Naive B cell (primary cell): Measurements from ENCODE around the gene WDR82. TPM values are rescaled to one million over a fixed set of nuclear protein-coding genes. Genes with fewer than 3 reads are reported as not detected.

Source experiments
- ATAC-seq, 2 donors: fragments of 150-1000 bp; cut with Tn5 transposase; 2 replicates each; pipeline ENCODE4 v1.10.0; 2021; ENCODE audit warnings: low read depth in 2 of 2, mild to moderate bottlenecking in 2 of 2, moderate library complexity in 2 of 2
- DNase-seq: peaks from one replicate; pipeline ENCODE4 v3.0.0; 2022
- H3K27ac Mint-ChIP-seq, 6 donors: one replicate each; pipeline ENCODE4 v1.8.0; 2020 to 2022; ENCODE audit warnings: mild to moderate bottlenecking in 6 of 6, mixed read lengths in 6 of 6, moderate library complexity in 5 of 6, inconsistent platforms in 2 of 6
- H3K27me3 Mint-ChIP-seq, 3 donors: one replicate each; pipeline ENCODE4 v1.8.0; 2021 to 2022; ENCODE audit warnings: mixed read lengths in 3 of 3, mild to moderate bottlenecking in 1 of 3
- H3K36me3 Mint-ChIP-seq, 2 donors: one replicate each; pipeline ENCODE4 v1.8.0; 2020 to 2022; ENCODE audit warnings: mixed read lengths in 2 of 2, inconsistent platforms in 1 of 2, mild to moderate bottlenecking in 1 of 2
- H3K4me1 Mint-ChIP-seq, 3 donors: one replicate each; pipeline ENCODE4 v1.8.0; 2020 to 2022; ENCODE audit warnings: mixed read lengths in 3 of 3, inconsistent platforms in 1 of 3, mild to moderate bottlenecking in 1 of 3, moderate library complexity in 1 of 3
- H3K4me3 Mint-ChIP-seq, 8 donors: one replicate each; pipeline ENCODE4 v1.8.0; 2020 to 2022; ENCODE audit warnings: mild to moderate bottlenecking in 8 of 8, mixed read lengths in 8 of 8, moderate library complexity in 8 of 8, inconsistent platforms in 2 of 8
- H3K9me3 Mint-ChIP-seq, 7 donors: one replicate each; pipeline ENCODE4 v1.8.0; 2020 to 2022; ENCODE audit warnings: mixed read lengths in 7 of 7, mild to moderate bottlenecking in 5 of 7, inconsistent platforms in 2 of 7, moderate library complexity in 1 of 7
- polyA plus RNA-seq, 6 donors: library from polyadenylated mRNA; unstranded; fragments of 300-500 nt; fragmentation: Illumina TruSeq; gene quantifications; one replicate each; pipeline ENCODE4 v1.2.3, GENCODE V29; 2021; ENCODE audit warnings: low read depth in 6 of 6

WDR82 gene
- polyA plus RNA-seq, 6 donors from 2014 or later, result 24.0 to 71.6 (median 58.9) TPM

DNA sequence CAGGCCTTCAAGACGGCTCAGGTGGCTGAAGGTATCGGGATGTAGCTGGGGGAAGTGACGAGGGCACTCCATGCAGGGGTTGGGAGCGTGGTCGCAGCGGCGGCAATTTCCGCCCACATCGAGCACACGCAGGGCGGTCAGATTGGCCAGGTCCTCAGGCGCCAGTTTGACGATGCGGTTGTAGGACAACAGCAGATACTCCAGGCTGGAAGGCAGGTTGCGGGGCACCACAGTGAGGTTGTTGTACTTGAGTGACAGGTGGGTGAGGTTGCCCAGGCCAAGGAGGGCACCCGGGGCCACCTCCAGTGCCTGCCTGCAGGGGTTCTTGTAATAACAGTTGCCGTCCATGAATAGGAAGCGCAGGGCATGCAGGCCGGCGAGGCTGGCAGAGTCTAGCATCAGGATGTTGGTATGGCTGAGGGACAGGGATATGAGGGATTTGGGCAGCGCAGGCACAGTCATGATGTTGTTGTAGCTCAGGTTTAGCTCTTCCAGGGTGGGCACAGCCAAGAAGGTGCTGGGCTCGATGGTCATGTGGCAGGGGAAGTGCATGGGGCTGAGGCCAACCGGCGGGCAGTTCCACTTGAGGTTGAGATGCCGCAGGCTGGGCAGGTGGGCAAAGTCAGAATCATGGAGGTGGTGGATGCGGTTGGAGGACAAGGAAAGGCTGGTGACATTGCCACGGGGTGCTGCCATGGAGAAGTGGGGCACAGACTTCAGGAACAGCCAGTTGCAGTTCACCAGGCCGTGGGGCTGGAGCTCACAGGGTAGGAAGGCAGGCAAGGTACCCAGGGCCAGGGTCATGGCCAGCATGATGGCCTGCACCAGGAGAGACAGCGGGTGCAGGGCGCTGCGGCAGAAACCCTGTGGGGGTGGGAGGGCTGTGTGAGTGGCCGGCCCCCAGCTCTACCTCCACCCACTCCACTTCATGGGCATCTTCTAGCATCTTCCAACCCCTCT is 54.7 kb downstream of the WDR82 start:
- Mint-ChIP-seq H3K27ac (peak overlapping the region; percentile 85 to 99 (median 96)), H3K36me3 (no peaks in the 10 kb centered on the region), H3K4me1 (peaks cover 61 to 71% (median 65%) of the 10 kb centered on the region in 3 donors), H3K27me3 (no peaks in the 10 kb centered on the region), H3K4me3 (peak overlapping the region; percentile 79 to 95 (median 90)), H3K9me3 (no peaks in the 10 kb centered on the region)
- no peak for DNase-seq
- ATAC-seq, result no peak

GRCh38 chr3:52222319-52223221 is 55.9 kb downstream of the WDR82 start:
- DNase-seq, result no peak
- H3K27ac Mint-ChIP-seq, result peak overlapping the region in 4 of 6 donors; percentile 44 to 97 (median 70)
- H3K4me3 Mint-ChIP-seq, result peak overlapping the region in 7 of 8 donors; percentile 25 to 89 (median 54)
- no peaks in the 10 kb centered on the region for H3K36me3 Mint-ChIP-seq
- H3K9me3 Mint-ChIP-seq, result no peaks in the 10 kb centered on the region
- ATAC-seq, result no peak
- no peaks in the 10 kb centered on the region for H3K27me3 Mint-ChIP-seq
- H3K4me1 Mint-ChIP-seq, result peaks cover 67 to 78% (median 75%) of the 10 kb centered on the region in 3 donors

GRCh38 chr3:52221563-52222318 is 56.7 kb downstream of the WDR82 start:
- no peak for DNase-seq
- Mint-ChIP-seq H3K9me3 (no peaks in the 10 kb centered on the region), H3K36me3 (no peaks in the 10 kb centered on the region), H3K27ac (peak overlapping the region in 2 of 6 donors; percentile 54 to 82), H3K4me3 (peak overlapping the region in 4 of 8 donors; percentile 24 to 54 (median 33)), H3K27me3 (no peaks in the 10 kb centered on the region), H3K4me1 (peaks cover 69 to 79% (median 76%) of the 10 kb centered on the region in 3 donors)
- ATAC-seq, result no peak

DNA sequence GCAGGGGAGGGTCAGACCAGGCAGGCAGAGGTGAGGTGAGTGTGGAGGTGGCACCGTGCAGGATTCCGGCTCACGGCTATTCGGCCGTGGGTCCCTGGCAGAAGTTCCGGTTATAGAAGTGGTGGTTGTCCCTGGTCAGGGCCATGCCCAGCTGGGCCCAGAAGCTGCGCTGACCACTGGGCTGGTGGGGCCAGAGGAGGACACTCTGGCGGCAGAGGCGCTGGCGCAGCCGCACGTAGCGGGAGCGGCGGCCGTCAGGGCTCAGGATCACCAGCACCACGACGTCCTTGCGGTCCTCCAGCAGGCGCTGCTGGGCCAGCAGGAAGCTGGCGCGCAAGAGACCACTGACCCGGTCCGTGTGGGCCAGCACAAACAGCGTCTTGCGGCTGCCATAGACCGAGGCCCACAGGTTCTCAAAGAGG is 57.3 kb downstream of the WDR82 start:
- H3K27me3 Mint-ChIP-seq, result no peaks in the 10 kb centered on the region
- ATAC-seq, result no peak
- no peaks in the 10 kb centered on the region for H3K36me3 Mint-ChIP-seq
- H3K27ac Mint-ChIP-seq, result no peak overlapping the region
- peaks cover 67 to 77% (median 75%) of the 10 kb centered on the region in 3 donors for H3K4me1 Mint-ChIP-seq
- DNase-seq, result no peak
- peak overlapping the region in 5 of 8 donors; percentile 15 to 59 (median 41) for H3K4me3 Mint-ChIP-seq
- no peaks in the 10 kb centered on the region for H3K9me3 Mint-ChIP-seq

DNA sequence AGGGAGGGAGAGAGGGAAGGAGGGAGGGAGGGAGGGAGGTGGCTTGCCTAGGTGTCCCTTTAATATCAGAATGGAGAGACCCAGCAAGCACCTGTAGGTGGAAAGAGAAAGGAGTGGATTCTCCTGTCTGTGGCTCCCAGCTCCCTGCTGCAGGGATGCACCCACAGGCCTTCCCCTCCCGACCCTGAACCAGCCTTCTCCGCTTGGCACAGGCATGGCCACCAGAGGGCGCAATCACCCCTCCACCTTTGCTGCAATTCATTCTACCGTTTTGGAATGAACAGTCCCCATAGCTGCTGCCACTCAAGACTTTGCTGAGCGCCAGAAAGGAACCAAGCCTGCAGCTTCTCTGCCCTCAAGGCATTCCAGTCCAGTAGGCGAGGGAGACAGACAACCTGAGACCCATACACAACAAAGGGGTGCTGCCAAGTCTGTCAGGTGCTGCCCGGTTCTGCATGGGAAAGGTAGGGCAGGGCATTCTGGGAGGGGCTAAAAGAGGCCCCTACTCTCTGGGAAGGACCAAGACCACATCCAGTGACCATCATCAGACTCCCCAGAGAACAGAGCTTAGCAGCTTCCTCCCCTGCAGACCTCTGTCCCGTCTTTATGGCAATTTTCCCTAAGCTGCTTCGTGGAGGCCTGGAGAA is 57.9 kb downstream of the WDR82 start:
- peaks cover 60 to 74% (median 69%) of the 10 kb centered on the region in 3 donors for H3K4me1 Mint-ChIP-seq

DNA sequence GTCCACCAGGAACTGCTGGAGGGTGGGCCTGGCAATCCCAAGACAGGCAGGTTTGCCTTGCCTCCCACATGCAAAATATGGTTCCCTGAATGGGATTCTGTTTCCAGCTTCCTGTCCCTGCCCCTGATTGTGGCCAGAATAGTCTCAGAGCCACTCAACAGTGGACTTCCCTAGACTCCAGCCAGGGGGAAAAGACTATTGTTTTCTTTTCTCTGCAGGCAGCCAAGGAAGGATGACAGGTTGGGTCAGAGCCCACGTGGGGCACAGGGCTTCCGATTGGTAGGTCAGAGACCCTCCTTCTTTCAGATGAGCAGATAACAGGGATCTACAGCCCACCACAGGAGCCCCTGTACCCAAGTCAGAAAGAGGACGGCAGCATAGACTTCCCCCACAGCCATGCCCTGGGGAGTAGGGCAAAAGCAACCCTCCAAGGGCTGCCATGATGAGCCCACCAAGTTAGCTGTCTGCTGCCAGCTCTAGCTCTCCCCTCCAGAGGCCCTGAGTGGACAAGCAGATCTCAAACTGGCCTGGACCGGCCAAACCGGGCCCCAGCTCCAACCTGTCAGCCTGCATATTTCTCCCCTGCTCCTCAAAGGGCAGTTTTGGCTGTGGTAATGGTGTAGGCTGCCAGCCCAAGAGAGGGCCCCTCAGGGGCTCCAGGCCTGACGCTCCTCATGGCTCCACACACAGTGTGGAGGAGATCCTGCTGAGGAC is 59.4 kb downstream of the WDR82 start:
- H3K4me3 Mint-ChIP-seq, result peak overlapping the region in 1 of 8 donors; percentile 34
- peaks cover 10 to 15% of the 10 kb centered on the region in 2 donors for H3K36me3 Mint-ChIP-seq
- peaks cover 54 to 62% (median 60%) of the 10 kb centered on the region in 3 donors for H3K4me1 Mint-ChIP-seq
- ATAC-seq (no peak), DNase-seq (no peak)
- no peaks in the 10 kb centered on the region for H3K9me3 Mint-ChIP-seq
- H3K27ac Mint-ChIP-seq, result peak overlapping the region in 3 of 6 donors; percentile 18 to 79 (median 78)
- no peaks in the 10 kb centered on the region for H3K27me3 Mint-ChIP-seq

More for the DNA sequence above, 57.9 kb downstream of the WDR82 start:
- Mint-ChIP-seq H3K9me3 (no peaks in the 10 kb centered on the region), H3K27me3 (no peaks in the 10 kb centered on the region), H3K36me3 (peaks cover 2 to 4% of the 10 kb centered on the region in 2 donors), H3K27ac (peak overlapping the region in 5 of 6 donors; percentile 14 to 91 (median 71)), H3K4me3 (peak overlapping the region in 7 of 8 donors; percentile 15 to 83 (median 59))
- DNase-seq (peak; percentile 76), ATAC-seq (peak; percentile 67 to 72)

DNA sequence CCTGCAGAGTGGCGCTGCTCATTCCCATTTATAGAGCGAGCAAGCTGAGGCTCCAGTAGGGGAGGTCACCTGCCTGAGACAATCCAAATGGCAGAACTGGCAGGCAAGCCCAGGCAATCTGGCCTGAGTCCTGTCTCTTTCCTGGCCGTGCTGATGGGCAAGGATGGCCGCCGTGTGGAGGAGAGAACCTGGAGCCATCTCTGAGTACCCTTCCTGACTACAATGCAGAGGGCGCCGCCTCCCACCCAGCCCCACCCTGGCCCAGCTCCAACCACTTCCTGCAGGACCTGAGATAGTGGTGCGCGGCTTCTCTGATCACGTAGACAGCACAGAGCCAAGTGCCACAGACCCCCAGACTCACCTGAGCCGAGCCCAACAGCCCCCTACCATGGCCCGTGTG is 60.0 kb downstream of the WDR82 start:
- H3K4me1 Mint-ChIP-seq, result peaks cover 47 to 56% (median 54%) of the 10 kb centered on the region in 3 donors
- no peaks in the 10 kb centered on the region for H3K9me3 Mint-ChIP-seq
- H3K36me3 Mint-ChIP-seq, result peaks cover 16 to 19% of the 10 kb centered on the region in 2 donors

DNA sequence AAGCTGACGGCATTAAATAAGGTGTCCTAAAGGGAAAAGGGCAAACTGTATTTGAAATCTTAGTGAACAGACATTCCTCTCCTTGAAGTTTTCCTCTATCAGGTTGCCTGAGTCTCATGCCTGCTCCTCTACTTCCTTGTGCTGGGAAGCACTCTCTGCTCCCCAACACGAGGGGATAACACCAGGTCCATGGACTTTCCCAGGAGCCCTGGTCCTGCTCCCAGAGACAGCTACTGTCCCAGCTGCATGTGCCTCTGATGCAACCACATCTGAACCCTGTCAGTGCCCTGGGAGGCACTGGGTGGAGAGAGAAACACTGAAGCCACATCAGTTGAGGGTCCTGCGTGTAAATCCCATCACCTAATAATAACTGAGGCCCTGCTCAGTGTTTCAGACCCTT is 60.4 kb downstream of the WDR82 start:
- no peaks in the 10 kb centered on the region for H3K27me3 Mint-ChIP-seq
- DNase-seq (no peak), ATAC-seq (no peak)
- H3K27ac Mint-ChIP-seq, result peak overlapping the region in 1 of 6 donors; percentile 84
- peaks cover 43 to 52% (median 50%) of the 10 kb centered on the region in 3 donors for H3K4me1 Mint-ChIP-seq
- peak overlapping the region in 3 of 8 donors; percentile 3 to 77 (median 34) for H3K4me3 Mint-ChIP-seq
- H3K36me3 Mint-ChIP-seq, result peaks cover 21 to 24% of the 10 kb centered on the region in 2 donors
- no peaks in the 10 kb centered on the region for H3K9me3 Mint-ChIP-seq

More for the DNA sequence above, 60.0 kb downstream of the WDR82 start:
- H3K27ac Mint-ChIP-seq, result peak overlapping the region in 1 of 6 donors; percentile 78
- no peaks in the 10 kb centered on the region for H3K27me3 Mint-ChIP-seq
- H3K4me3 Mint-ChIP-seq, result peak overlapping the region in 4 of 8 donors; percentile 20 to 56 (median 32)
- no peak for ATAC-seq
- DNase-seq, result no peak

DNA sequence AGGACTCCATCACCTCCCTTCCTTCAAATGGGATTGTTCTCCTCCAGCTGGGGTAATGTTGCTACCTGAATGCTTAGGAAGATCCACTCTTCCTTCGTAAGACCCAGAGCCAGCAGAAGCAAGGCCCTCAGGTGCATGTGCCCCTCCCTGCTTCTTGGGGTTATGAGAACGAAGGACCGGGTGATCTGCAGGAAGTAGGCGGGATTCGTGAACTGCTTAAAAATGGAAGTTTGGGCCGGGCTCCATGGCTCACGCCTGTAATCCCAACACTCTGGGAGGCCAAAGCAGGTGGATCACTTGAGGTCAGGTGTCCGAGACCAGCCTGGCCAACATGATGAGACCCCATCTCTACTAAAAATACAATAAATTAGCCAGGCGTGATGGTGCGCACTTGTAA is 61.0 kb downstream of the WDR82 start:
- Mint-ChIP-seq H3K27ac (peak overlapping the region in 4 of 6 donors; percentile 63 to 80 (median 69)), H3K4me3 (peak overlapping the region in 3 of 8 donors; percentile 29 to 77 (median 41)), H3K4me1 (peaks cover 37 to 52% (median 50%) of the 10 kb centered on the region in 3 donors), H3K27me3 (no peaks in the 10 kb centered on the region), H3K36me3 (peaks cover 24 to 28% of the 10 kb centered on the region in 2 donors), H3K9me3 (no peaks in the 10 kb centered on the region)
- ATAC-seq, result no peak
- DNase-seq, result no peak

DNA sequence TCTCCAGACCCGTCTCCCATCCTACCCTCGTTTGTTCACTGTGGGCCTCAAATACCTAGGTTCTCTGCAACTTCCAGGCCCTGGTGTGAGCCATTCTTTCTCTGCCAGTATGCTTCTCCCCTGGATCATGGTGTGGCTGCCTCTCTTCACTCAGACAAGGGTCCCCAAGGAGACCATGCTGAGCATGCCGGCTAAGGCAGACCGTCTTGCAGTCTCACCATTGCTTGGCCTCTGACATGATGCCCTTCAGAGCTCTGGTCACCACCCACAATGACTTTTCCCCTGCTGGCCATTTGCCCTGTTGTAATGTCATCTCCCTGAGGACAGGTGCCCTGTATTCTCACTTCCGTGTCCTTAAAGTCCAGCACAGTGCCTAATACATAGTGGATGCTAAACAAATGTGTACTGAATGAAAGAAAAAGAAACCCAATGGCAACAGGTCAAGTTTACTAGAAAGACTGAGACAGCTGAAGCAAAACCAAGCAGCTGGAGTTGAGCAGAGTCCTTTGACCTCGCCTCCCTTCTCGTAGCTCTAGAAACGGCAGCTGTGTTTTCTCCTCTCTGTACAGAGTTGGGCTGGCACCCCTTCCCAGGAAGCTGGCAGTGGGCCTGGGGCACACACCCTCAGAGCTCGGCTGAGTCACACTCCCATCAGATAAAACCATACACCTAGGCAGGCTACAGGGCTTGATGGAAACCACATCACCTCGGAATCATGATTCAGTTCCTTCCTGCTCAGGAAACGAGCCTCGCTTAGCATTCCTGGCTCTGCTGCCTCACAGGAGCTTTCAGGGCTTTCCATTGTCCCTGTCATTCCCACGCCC is 61.7 kb downstream of the WDR82 start:
- Mint-ChIP-seq H3K27ac (peak overlapping the region; percentile 63 to 96 (median 74)), H3K4me3 (peak overlapping the region in 4 of 8 donors; percentile 0 to 50 (median 36)), H3K27me3 (no peaks in the 10 kb centered on the region), H3K4me1 (peaks cover 37 to 52% (median 50%) of the 10 kb centered on the region in 3 donors), H3K9me3 (no peaks in the 10 kb centered on the region), H3K36me3 (peaks cover 24 to 28% of the 10 kb centered on the region in 2 donors)
- no peak for ATAC-seq
- no peak for DNase-seq

DNA sequence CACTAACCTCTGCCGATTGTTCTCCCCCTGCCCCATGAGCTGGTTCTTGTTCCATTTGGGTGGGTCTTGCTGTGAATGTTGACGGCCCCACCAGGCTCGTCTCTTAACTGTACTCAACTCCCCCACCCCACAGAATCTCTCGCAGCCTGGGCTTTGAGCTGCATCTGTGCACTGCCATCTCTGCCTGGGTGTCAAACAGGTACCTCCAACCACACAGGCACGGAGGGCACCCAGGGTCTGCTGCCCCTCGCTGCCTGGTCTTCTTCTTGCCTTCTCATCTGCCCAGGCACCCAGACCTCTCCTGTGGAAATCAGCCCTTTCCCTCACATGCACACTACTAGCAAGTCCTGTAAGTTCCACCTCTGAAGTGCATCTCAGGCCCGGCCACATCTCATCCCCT is 63.1 kb downstream of the WDR82 start:
- ATAC-seq, result no peak
- H3K36me3 Mint-ChIP-seq, result peaks cover 28 to 30% of the 10 kb centered on the region in 2 donors
- H3K27me3 Mint-ChIP-seq, result no peaks in the 10 kb centered on the region
- peak overlapping the region in 2 of 6 donors; percentile 21 to 86 for H3K27ac Mint-ChIP-seq
- H3K4me1 Mint-ChIP-seq, result peaks cover 31 to 44% (median 43%) of the 10 kb centered on the region in 3 donors
- DNase-seq, result no peak
- H3K9me3 Mint-ChIP-seq, result no peaks in the 10 kb centered on the region
- no peak overlapping the region for H3K4me3 Mint-ChIP-seq
